ENCODE measurements around the gene RTTN.
A peak's percentile ranks its signal among the peaks of the same experiment; 100 is the strongest.

The RTTN gene

GRCh38 chr18:70037431-70038061 lies 167.9 kb downstream of the RTTN start:
- Histone ChIP-seq H3K36me3 (peaks cover 19 to 49% (median 34%) of the 10 kb centered on the region in 11 experiments; a peak in 21 of 22 replicates), H3K27ac (peak overlapping the region in 3 of 11 experiments; percentile 2 to 35 (median 32); a peak in 4 of 22 replicates), H3K9me3 (replicated peaks in 1 of 11) (peaks cover 0 to 17% (median 11%) of the 10 kb centered on the region in 11 experiments; a peak in 14 of 22 replicates), H3K4me1 (peaks cover 0 to 25% (median 21%) of the 10 kb centered on the region in 10 experiments; a peak in 15 of 20 replicates), H3K9ac (no peak overlapping the region), H3K27me3 (no peaks in the 10 kb centered on the region), H4K20me1 (no peaks in the 10 kb centered on the region), H3K4me3 (no peak overlapping the region), H3K4me2 (peak overlapping the region in 8 of 11 experiments; percentile 25 to 45 (median 37); a peak in 14 of 22 replicates)
- TF ChIP-seq Cebpa-rat (IDR thresholded peaks at IDR 0.05): no peak

- H3K4me1 ChIP-seq: peaks cover 0 to 20% (median 15%) of the 10 kb centered on the region in 10 experiments; a peak in 15 of 20 replicates
- H3K27ac ChIP-seq: peak overlapping the region in 2 of 11 experiments; percentile 32 to 35; a peak in 1 of 22 replicates
- no peak overlapping the region for H3K4me3 ChIP-seq
- H3K9ac ChIP-seq: no peak overlapping the region
- peaks cover 19 to 51% (median 39%) of the 10 kb centered on the region in 11 experiments; a peak in 21 of 22 replicates for H3K36me3 ChIP-seq
- H3K4me2 ChIP-seq: no peak overlapping the region
- no peak for TF ChIP-seq Cebpa-rat (IDR thresholded peaks at IDR 0.05)
- no peaks in the 10 kb centered on the region for H4K20me1 ChIP-seq
- H3K9me3 ChIP-seq (replicated peaks in 1 of 11): peaks cover 0 to 17% (median 11%) of the 10 kb centered on the region in 11 experiments; a peak in 14 of 22 replicates
- no peaks in the 10 kb centered on the region for H3K27me3 ChIP-seq
These were observed 168.6 kb downstream of the RTTN start for GRCh38 chr18:70036771-70037347.

GRCh38 chr18:70036168-70036567 lies 169.3 kb downstream of the RTTN start:
- Histone ChIP-seq H3K9ac (no peak overlapping the region), H3K27me3 (no peaks in the 10 kb centered on the region), H3K4me1 (peaks cover 0 to 13% (median 9%) of the 10 kb centered on the region in 10 experiments; a peak in 14 of 20 replicates), H3K27ac (no peak overlapping the region), H3K4me2 (no peak overlapping the region), H4K20me1 (no peaks in the 10 kb centered on the region), H3K9me3 (replicated peaks in 1 of 11) (peaks cover 0 to 17% (median 11%) of the 10 kb centered on the region in 11 experiments; a peak in 14 of 22 replicates), H3K4me3 (no peak overlapping the region), H3K36me3 (peaks cover 19 to 54% (median 45%) of the 10 kb centered on the region in 11 experiments; a peak in 21 of 22 replicates)
- no peak for TF ChIP-seq Cebpa-rat (IDR thresholded peaks at IDR 0.05)

- TF ChIP-seq Cebpa-rat (IDR thresholded peaks at IDR 0.05): no peak
- no peak overlapping the region for H3K9ac ChIP-seq
These were observed 174.3 kb downstream of the RTTN start for GRCh38 chr18:70031221-70031620.

GRCh38 chr18:70030728-70031127 lies 174.8 kb downstream of the RTTN start:
- no peak overlapping the region for H3K27ac ChIP-seq
- no peak for TF ChIP-seq Cebpa-rat (IDR thresholded peaks at IDR 0.05)

More at GRCh38 chr18:70031221-70031620, 174.3 kb downstream of the RTTN start:
- no peak overlapping the region for H3K27ac ChIP-seq
- no peaks in the 10 kb centered on the region for H3K27me3 ChIP-seq
- no peak overlapping the region for H3K4me2 ChIP-seq
- peaks cover 0 to 14% (median 0%) of the 10 kb centered on the region in 10 experiments; a peak in 5 of 20 replicates for H3K4me1 ChIP-seq
- no peaks in the 10 kb centered on the region for H4K20me1 ChIP-seq
- H3K9me3 ChIP-seq (replicated peaks in 1 of 11): peaks cover 0 to 9% (median 3%) of the 10 kb centered on the region in 11 experiments; a peak in 12 of 22 replicates
- H3K4me3 ChIP-seq: no peak overlapping the region
- peaks cover 10 to 68% (median 45%) of the 10 kb centered on the region in 11 experiments for H3K36me3 ChIP-seq

GRCh38 chr18:70029163-70029562 lies 176.3 kb downstream of the RTTN start:
- Histone ChIP-seq H3K9me3 (replicated peaks in 1 of 11) (peaks cover 0 to 7% (median 0%) of the 10 kb centered on the region in 11 experiments; a peak in 1 of 22 replicates), H3K9ac (no peak overlapping the region), H4K20me1 (no peaks in the 10 kb centered on the region), H3K36me3 (peaks cover 20 to 83% (median 56%) of the 10 kb centered on the region in 11 experiments), H3K4me2 (peak overlapping the region in 1 of 11 experiments; percentile 50; a peak in 2 of 22 replicates), H3K4me1 (peaks cover 0 to 19% (median 2%) of the 10 kb centered on the region in 10 experiments; a peak in 6 of 20 replicates), H3K27ac (no peak overlapping the region), H3K27me3 (no peaks in the 10 kb centered on the region), H3K4me3 (no peak overlapping the region)
- no peak for TF ChIP-seq Cebpa-rat (IDR thresholded peaks at IDR 0.05)

More at GRCh38 chr18:70030728-70031127, 174.8 kb downstream of the RTTN start:
- no peak overlapping the region for H3K9ac ChIP-seq
- peaks cover 0 to 14% (median 0%) of the 10 kb centered on the region in 10 experiments; a peak in 5 of 20 replicates for H3K4me1 ChIP-seq
- peaks cover 0 to 7% (median 0%) of the 10 kb centered on the region in 11 experiments; a peak in 1 of 22 replicates for H3K9me3 ChIP-seq (replicated peaks in 1 of 11)
- H3K4me2 ChIP-seq: no peak overlapping the region
- peaks cover 7 to 68% (median 45%) of the 10 kb centered on the region in 11 experiments for H3K36me3 ChIP-seq
- H4K20me1 ChIP-seq: no peaks in the 10 kb centered on the region
- no peaks in the 10 kb centered on the region for H3K27me3 ChIP-seq
- no peak overlapping the region for H3K4me3 ChIP-seq

- Histone ChIP-seq H3K4me3 (no peak overlapping the region), H3K27me3 (no peaks in the 10 kb centered on the region), H3K4me1 (peaks cover 0 to 19% (median 2%) of the 10 kb centered on the region in 10 experiments; a peak in 6 of 20 replicates), H4K20me1 (no peaks in the 10 kb centered on the region), H3K36me3 (peaks cover 24 to 87% (median 60%) of the 10 kb centered on the region in 11 experiments), H3K9me3 (replicated peaks in 1 of 11) (peaks cover 0 to 7% (median 0%) of the 10 kb centered on the region in 11 experiments; a peak in 1 of 22 replicates), H3K9ac (no peak overlapping the region), H3K4me2 (peak overlapping the region in 2 of 11 experiments; percentile 5 to 50; a peak in 3 of 22 replicates), H3K27ac (no peak overlapping the region)
- no peak for TF ChIP-seq Cebpa-rat (IDR thresholded peaks at IDR 0.05)
These were observed 176.8 kb downstream of the RTTN start for GRCh38 chr18:70028734-70029133.

- no peak for TF ChIP-seq Cebpa-rat (IDR thresholded peaks at IDR 0.05)
- Histone ChIP-seq H4K20me1 (no peaks in the 10 kb centered on the region), H3K27ac (no peak overlapping the region), H3K4me2 (peak overlapping the region in 1 of 11 experiments; percentile 50; a peak in 1 of 22 replicates), H3K4me3 (no peak overlapping the region), H3K4me1 (peaks cover 0 to 19% (median 2%) of the 10 kb centered on the region in 10 experiments; a peak in 6 of 20 replicates), H3K9me3 (replicated peaks in 1 of 11) (peaks cover 0 to 7% (median 0%) of the 10 kb centered on the region in 11 experiments; a peak in 1 of 22 replicates), H3K36me3 (peaks cover 30 to 87% (median 64%) of the 10 kb centered on the region in 11 experiments), H3K9ac (no peak overlapping the region), H3K27me3 (no peaks in the 10 kb centered on the region)
These were observed 177.4 kb downstream of the RTTN start for GRCh38 chr18:70028084-70028483.

- no peak overlapping the region for H3K9ac ChIP-seq
- peaks cover 0 to 19% (median 2%) of the 10 kb centered on the region in 10 experiments; a peak in 6 of 20 replicates for H3K4me1 ChIP-seq
- no peak overlapping the region for H3K27ac ChIP-seq
- H3K27me3 ChIP-seq: no peaks in the 10 kb centered on the region
- H3K36me3 ChIP-seq: peaks cover 35 to 98% (median 71%) of the 10 kb centered on the region in 11 experiments
- peaks cover 0 to 7% (median 0%) of the 10 kb centered on the region in 11 experiments; a peak in 1 of 22 replicates for H3K9me3 ChIP-seq (replicated peaks in 1 of 11)
- H3K4me3 ChIP-seq: no peak overlapping the region
- TF ChIP-seq Cebpa-rat (IDR thresholded peaks at IDR 0.05): no peak
- H3K4me2 ChIP-seq: no peak overlapping the region
- no peaks in the 10 kb centered on the region for H4K20me1 ChIP-seq
These were observed 179.9 kb downstream of the RTTN start for GRCh38 chr18:70025580-70025979.
